SKM-1 (cell line): Measurements from ENCODE around the gene MAGEA3.
"Not testable (repeated sequence)": the region's sequence is repeated elsewhere in the genome, so short reads cannot be mapped to it uniquely, and the experiment has no call there.

Experiments used
- DNase-seq: peaks from one replicate; lab custom pipeline; 2025; ENCODE audit not compliant: unreplicated experiment; lab: John Stamatoyannopoulos, UW

MAGEA3 gene, protein sequence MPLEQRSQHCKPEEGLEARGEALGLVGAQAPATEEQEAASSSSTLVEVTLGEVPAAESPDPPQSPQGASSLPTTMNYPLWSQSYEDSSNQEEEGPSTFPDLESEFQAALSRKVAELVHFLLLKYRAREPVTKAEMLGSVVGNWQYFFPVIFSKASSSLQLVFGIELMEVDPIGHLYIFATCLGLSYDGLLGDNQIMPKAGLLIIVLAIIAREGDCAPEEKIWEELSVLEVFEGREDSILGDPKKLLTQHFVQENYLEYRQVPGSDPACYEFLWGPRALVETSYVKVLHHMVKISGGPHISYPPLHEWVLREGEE

DNA sequence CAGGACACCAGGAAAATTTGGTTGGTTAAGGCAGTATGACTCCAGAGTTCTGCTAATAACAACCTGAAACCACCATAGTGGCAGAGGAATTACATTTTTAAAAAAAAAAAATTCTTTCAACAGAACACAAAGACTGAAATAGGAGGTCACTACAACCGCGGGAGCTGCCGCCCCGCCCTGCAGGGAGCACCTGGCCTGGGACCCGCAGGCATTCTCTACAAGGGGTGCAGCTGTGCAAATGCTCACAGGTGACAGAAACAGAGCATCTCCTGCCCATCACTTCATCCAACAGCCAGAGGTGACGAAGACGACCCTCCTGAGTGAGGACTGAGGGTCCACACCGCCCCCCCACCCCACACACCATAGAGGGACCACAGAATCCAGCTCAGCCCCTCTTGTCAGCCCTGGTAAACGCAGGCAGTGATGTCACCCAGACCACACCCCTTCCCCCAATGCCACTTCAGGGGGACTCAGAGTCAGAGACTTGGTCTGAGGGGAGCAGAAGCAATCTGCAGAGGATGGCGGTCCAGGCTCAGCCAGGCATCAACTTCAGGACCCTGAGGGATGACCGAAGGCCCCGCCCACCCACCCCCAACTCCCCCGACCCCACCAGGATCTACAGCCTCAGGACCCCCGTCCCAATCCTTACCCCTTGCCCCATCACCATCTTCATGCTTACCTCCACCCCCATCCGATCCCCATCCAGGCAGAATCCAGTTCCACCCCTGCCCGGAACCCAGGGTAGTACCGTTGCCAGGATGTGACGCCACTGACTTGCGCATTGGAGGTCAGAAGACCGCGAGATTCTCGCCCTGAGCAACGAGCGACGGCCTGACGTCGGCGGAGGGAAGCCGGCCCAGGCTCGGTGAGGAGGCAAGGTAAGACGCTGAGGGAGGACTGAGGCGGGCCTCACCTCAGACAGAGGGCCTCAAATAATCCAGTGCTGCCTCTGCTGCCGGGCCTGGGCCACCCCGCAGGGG, at the start of gene MAGEA3:
MAGEA3 (plus strand) TSS at position 843 of the 980 bp plus-strand sequence. CDS start 2,039 bp downstream, outside the sequence.
- not testable (repeated sequence) for DNase-seq

DNA sequence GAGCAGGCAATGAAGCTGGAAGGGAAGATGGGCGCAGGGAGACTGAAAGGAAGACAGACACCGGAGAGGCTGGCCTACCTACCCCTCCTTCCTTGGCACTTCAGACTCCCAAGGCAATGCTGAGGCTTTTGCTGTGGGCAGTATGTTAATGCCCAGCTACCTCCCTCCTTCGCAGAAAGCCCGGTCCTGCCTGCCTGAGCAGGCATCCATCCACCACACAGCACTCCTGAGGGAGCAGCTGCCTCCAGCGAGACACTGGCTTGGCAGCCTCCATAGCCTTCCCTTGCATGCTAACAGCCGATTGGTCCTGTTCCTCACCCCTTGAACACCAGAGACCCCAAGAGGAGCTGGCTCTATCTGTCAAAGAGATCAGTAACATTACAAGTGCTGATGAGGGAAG, 46.5 kb upstream of the MAGEA3 start:
- DNase-seq, result no peak

DNA sequence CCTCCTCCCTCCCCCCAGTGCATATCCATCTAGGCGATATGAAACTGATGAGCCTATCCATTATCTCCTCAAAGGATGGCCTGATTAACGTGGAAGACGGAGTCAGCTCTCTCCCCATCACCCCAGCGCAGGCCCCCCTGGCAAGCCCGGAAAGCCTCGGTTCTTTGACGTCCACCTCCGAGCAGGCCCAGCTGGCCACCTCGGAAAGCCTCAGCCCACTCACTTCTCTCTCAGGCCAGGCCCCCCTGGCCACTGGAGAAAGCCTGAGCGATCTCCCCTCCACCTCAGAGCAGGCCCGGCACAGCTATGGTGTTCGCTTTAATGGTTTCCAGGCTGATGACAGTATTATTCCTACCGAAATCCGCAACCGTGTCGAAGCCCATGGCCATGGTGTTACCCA, 46.1 kb upstream of the MAGEA3 start:
- DNase-seq, result no peak

DNA sequence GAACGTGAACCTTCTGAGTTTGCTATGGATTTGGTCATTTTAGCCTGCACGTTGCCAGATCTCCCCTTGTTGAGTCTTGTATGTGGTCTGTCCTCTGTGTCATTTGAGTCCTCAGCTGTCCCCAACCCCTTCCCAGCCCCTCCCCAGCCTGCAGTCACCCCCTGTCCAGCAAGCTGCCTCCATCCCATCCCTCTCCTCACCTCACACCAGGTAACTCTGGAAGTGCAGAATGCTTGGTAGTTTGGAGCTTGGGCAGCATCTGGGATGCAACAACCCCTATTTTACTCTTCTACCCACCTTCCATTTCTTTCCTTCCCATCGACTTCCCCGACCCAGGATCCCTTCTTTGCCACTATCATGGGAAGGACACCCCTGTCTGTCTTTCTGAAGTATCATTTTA, 42.5 kb upstream of the MAGEA3 start:
- DNase-seq, result no peak

DNA sequence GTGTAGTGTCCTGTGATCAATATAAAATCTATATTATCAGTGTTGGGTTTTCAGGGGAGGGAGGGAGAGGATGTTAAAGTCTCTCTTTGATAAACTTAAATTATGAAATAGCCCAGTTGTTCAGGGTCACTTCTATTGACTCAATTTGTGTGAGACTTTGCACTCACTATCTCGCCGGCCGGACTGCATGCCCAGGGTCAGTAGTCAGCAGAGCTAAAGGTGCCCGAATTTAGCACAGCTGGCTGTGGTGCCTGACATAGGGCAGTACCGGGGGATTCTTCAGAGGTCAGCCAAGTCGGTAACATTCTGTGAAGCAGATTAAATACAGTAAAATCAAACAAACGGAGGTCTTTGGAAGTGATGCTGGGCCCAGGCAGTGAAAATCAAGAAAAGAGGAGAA, 41.7 kb upstream of the MAGEA3 start:
- no peak for DNase-seq

DNA sequence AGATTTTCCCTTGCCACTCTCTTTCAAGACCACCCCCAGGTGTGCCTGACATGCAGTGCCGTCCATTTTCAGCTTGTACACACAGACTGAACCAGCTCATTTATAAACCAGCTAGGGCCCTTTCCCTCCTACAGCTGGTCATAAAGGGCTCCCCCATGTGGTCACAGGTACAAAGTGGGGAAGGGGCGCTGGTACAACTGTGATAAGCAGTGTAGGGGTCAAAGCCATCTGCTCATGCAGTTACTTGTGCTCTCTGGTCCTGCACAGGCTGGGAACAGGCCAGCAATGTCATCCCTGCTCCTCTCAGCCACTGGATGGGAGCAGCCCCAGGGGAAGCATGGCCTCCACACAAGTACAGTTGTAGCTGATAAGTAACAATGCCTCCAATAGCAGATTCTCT, 40.3 kb upstream of the MAGEA3 start:
- DNase-seq, result no peak

DNA sequence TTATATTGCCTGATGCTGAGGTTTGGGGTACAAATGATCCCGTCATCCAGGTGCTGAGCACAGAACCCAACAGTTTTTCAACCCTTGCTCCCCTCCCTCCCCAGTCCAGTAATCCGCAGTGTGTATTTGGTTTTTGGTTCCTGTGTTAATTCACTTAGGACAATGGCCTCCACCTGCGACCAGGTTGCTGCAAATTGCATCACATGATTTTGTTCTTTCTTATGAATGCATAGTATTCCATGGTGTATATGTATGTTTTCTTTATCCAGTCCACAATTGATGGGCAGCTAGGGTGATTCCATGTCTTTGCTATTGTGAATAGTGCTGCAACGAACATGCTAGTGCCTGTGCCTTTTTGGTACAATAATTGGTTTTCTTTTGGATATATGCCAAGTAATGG, 35.5 kb upstream of the MAGEA3 start:
- no peak for DNase-seq

DNA sequence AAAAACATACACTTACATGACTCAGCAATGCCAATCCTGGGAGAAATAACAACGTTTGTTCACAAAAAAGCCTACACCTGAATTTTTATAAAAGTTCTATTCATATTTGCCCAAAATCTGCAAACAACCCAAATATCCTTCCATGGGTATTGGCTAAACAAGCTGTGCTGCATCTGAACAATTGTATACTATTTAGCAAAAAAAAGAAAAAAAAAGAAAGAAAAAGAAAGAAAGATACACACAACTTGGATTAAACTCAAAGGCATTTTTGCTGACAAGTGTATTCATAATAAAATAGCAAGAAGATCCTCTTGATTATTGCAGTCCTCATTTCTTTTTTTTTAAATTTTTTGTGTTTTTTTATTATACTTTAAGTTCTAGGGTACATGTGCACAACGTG, 24.5 kb upstream of the MAGEA3 start:
- no peak for DNase-seq

DNA sequence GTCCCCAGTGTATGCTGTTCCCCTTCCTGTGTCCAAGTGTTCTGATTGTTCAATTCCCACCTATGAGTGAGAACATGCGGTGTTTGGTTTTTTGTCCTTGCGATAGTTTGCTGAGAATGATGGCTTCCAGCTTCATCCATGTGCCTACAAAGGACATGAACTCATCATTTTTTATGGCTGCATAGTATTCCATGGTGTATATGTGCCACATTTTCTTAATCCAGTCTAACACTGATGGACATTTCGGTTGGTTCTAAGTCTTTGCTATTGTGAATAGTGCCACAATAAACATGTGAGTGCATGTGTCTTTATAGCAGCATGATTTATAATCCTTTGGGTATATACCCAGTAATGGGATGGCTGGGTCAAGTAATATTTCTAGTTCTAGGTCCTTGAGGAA, 23.9 kb upstream of the MAGEA3 start:
- DNase-seq, result not testable (repeated sequence)

DNA sequence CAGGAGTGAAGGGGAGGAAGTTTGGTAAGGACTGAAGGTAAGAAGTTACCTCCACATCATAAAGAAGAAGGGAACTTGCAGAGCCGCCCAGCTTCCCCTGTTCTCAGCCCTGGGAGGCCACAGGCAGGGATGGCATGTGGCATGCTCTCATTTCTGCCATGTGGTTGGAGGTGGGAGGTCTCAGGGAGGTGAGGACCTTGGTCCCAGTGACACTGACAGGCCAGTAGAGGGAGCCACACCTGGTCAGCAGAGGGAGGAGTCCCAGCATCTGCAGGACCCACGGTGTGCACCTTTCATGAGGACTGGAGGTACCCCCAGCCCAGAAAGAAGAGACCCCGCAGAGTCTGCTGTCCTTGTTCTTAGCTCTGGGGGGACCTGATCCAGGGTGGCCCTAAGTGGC, 17.6 kb upstream of the MAGEA3 start:
- not testable (repeated sequence) for DNase-seq

DNA sequence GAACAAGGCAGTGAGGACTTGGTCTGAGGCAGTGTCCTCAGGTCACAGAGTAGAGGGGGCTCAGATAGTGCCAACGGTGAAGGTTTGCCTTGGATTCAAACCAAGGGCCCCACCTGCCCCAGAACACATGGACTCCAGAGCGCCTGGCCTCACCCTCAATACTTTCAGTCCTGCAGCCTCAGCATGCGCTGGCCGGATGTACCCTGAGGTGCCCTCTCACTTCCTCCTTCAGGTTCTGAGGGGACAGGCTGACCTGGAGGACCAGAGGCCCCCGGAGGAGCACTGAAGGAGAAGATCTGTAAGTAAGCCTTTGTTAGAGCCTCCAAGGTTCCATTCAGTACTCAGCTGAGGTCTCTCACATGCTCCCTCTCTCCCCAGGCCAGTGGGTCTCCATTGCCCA, 1.8 kb downstream of the MAGEA3 start:
- DNase-seq, result not testable (repeated sequence)

DNA sequence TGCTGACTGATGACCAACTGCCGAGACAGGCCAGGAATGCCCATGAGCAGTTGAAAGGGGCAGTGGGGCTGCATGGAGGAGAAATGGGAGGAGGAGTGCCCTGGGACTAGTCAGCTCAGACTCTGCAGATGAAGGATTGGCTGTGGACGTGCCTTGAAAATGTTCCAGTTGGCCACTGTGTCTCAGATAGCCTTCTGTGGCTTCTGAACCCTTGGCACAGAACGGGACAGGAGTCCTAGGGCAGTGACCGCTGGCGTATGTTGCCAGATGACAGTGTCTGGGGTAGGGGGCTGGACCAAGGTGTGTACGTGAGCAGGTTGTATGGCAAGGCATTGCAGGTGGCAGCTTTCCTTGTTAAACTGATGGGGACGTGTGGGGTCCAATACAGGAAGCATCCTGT, 7.9 kb downstream of the MAGEA3 start:
- not testable (repeated sequence) for DNase-seq

DNA sequence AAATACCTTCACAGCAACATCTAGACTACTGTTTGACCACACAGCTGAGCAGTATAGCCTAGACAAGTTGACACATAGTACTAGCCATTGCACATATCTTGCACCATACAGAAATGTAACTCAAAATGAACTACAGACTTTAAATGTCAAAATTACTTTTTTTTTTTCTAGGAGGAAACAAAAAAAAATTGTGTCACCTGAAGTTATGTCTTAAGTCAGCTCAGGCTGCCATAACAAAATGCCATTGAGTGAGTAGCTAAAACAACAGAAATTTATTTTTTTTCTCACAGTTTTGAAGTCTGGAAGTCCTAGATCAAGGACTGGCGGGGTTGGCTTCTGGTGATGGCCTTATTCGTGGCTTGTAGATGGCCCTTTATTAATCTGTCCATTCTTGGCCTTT, 10.6 kb downstream of the MAGEA3 start, which contains the start of gene CSAG2:
CSAG2 (minus strand) TSS at position 101 of the 400 bp plus-strand sequence. CDS start 161 bp downstream, outside the sequence.
- not testable (repeated sequence) for DNase-seq

DNA sequence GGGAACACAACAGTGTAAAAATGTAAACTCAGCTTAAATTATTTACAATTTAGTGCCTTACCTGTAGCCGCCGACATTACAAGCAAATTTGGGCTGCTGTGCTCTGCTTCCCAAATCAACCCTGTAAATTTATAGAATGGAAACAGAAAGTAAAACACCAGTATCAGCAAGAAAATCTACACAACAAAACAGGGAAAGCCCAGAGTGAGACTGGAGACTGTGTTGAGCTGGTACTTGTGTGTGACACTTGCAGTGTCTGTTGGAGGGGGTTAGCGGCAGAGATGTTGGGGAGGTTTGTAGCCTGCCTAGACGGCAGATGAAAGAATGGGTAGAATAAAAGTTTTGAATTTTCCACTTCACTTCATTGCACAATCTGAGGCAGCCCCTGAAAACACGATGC, 14.6 kb downstream of the MAGEA3 start:
- not testable (repeated sequence) for DNase-seq

DNA sequence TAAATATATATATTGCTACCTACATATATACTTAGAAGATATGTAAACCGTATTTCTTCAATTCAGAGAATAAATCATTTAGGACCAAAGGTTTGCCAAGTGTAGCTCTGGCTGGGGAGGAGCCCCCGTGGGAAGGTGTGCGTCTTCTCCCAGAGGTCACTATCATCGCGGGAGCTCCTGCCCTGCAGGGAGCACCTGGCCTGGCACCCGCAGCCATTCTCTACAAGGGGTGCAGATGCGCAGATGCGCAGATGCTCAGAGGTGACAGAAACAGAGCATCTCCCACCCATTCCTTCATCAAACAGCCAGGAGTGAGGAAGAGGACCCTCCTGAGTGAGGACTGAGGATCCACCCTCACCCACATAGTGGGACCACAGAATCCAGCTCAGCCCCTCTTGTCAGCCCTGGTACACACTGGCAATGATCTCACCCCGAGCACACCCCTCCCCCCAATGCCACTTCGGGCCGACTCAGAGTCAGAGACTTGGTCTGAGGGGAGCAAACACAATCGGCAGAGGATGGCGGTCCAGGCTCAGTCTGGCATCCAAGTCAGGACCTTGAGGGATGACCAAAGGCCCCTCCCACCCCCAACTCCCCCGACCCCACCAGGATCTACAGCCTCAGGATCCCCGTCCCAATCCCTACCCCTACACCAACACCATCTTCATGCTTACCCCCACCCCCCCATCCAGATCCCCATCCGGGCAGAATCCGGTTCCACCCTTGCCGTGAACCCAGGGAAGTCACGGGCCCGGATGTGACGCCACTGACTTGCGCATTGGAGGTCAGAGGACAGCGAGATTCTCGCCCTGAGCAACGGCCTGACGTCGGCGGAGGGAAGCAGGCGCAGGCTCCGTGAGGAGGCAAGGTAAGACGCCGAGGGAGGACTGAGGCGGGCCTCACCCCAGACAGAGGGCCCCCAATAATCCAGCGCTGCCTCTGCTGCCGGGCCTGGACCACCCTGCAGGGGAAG, 15.5 kb downstream of the MAGEA3 start, which contains the start of gene MAGEA2B:
MAGEA2B (plus strand) TSS at position 814 of the 973 bp plus-strand sequence. CDS start 2,479 bp downstream, outside the sequence.
- DNase-seq, result not testable (repeated sequence)

DNA sequence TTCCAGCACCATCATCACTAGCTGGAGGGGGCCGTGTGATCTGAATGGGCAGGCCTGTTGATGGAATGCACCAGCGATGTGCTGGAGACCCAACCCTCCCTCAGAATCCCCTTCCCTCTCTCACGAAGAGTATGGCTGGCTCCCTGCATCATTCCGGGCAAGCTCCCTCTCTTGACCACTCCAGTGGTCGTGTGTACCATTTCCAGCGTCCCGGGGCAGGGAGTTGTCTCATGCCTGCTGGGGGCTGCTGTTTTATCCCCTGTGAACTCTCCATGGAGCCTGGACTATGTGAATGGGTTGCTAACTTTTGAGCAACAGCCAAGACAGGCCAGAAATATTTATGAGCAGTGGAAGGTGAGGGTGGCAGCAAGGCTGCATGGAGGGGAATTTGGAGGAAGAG, 26.8 kb downstream of the MAGEA3 start:
- DNase-seq, result no peak

DNA sequence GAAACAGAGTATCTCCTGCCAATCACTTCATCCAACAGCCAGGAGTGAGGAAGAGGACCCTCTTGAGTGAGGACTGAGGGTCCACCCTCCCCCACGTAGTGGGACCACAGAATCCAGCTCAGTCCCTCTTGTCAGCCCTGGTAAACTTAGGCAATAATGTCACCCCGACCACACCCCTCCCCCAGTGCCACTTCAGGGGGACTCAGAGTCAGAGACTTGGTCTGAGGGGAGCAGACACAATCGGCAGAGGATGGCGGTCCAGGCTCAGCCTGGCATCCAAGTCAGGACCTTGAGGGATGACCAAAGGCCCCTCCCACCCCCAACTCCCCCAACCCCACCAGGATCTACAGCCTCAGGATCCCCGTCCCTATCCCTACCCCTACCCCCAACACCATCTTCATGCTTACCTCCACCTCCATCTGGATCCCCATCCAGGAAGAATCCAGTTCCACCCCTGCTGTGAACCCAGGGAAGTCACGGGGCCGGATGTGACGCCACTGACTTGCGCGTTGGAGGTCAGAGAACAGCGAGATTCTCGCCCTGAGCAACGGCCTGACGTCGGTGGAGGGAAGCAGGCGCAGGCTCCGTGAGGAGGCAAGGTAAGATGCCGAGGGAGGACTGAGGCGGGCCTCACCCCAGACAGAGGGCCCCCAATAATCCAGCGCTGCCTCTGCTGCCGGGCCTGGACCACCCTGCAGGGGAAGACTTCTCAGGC, 34.8 kb downstream of the MAGEA3 start, which contains the start of the genes CSAG1 and MAGEA12:
CSAG1 (minus strand) TSS at position 461 of the 715 bp plus-strand sequence. CDS start 1,261 bp downstream, outside the sequence.
MAGEA12 (plus strand) TSS at position 497 of the 715 bp plus-strand sequence. CDS start 2,405 bp downstream, outside the sequence.
- DNase-seq, result no peak

DNA sequence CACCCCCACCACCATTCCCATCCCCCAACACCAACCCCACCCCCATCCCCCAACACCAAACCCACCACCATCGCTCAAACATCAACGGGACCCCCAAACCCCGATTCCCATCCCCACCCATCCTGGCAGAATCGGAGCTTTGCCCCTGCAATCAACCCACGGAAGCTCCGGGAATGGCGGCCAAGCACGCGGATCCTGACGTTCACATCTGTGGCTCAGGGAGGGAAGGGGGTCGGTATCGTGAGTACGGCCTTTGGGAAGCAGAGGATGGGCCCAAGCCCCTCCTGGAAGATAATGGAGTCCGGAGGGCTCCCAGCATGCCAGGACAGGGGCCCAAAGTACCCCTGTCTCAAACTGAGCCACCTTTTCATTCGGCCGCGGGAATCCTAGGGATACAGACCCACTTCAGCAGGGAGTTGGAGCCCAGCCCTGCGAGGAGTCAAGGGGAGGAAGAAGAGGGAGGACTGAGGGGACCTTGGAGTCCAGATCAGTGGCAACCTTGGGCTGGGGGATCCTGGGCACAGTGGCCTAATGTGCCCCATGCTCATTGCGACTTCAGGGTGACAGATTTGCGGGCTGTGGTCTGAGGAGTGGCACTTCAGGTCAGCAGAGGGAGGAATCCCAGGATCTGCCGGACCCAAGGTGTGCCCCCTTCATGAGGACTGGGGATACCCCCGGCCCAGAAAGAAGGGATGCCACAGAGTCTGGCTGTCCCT, 35.7 kb downstream of the MAGEA3 start:
- not testable (repeated sequence) for DNase-seq

DNA sequence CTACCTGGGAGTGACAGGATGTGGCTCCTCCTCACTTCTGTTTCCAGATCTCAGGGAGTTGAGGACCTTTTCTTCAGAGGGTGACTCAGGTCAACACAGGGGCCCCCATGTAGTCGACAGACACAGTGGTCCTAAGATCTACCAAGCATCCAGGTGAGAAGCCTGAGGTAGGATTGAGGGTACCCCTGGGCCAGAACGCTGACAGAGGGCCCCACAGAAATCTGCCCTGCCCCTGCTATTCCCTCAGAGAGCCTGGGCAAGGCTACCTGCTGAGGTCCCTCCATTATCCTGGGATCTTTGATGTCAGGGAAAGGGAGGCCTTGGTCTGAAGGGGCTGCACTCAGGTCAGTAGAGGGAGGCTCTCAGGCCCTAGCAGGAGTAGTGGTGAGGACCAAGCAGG, 36.5 kb downstream of the MAGEA3 start:
- DNase-seq, result no peak
